Measurements from ENCODE around the gene IKZF4. TPM values are rescaled to one million over a fixed set of nuclear protein-coding genes. Genes with fewer than 3 reads are reported as not detected.

The IKZF4 gene
- total RNA-seq, 1 experiment from 2014 or later: 13.9 TPM

DNA sequence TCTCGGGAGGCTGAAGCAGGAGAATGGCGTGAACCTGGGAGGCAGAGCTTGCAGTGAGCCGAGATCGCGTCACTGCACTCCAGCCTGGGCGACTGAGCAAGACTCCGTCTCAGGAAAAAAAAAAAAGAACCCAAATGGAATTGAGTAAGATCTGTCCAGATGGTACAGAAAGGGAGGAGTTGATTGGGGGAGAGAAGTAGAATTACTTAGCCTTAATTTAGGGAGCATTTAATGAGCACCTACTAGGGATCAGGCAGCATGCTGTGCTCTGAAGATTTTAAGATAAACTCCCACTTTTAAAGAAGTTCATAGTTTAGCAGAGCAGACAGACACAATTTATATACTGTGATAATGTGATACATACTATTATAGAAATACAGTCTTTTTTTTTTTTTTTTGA, 42.5 kb upstream of the IKZF4 start:
- H3K27me3 ChIP-seq (ENCODE audit: insufficient read depth, low read length): no peaks in the 10 kb centered on the region
- peaks cover 14% of the 10 kb centered on the region; the same call in 1 of the 2 replicates for H3K79me2 ChIP-seq (ENCODE audit: insufficient read depth, low read length)
- no peak overlapping the region for H3K4me3 Mint-ChIP-seq
- no CpG with 5 or more reads among the region's 7 CpGs for WGBS (ENCODE audit: extremely low coverage, insufficient read length, low lambda C conversion rate)
- H2BK15ac ChIP-seq (ENCODE audit: low read depth, low read length): no peak overlapping the region
- H2BK120ac ChIP-seq (ENCODE audit: low read depth, low read length, poor library complexity, severe bottlenecking): no peak overlapping the region
- H4K20me1 ChIP-seq (ENCODE audit: control insufficient read depth, insufficient read depth, insufficient read length): no peaks in the 10 kb centered on the region
- H3K14ac ChIP-seq (ENCODE audit: insufficient read depth, low read length): no peak overlapping the region
- no peaks in the 10 kb centered on the region for H3K27me3 Mint-ChIP-seq (ENCODE audit: low read depth)
- no peak overlapping the region for H4K5ac ChIP-seq (ENCODE audit: insufficient read length, low read depth, low read length)
- no peak overlapping the region for H3K27ac ChIP-seq (ENCODE audit: insufficient read length, low read depth, low read length)
- H3K23ac ChIP-seq (ENCODE audit: insufficient read length, low read depth, low read length): no peak overlapping the region
- no peak overlapping the region for H4K8ac ChIP-seq (replicated peaks; ENCODE audit: insufficient read length, low read depth, low read length)
- H3T11ph ChIP-seq (ENCODE audit: low read length): no peak overlapping the region
- no peak overlapping the region for H3K9ac ChIP-seq (ENCODE audit: extremely low read depth, insufficient read length, low read length)
- H3K36me3 Mint-ChIP-seq (ENCODE audit: insufficient read depth in 1 of 3, low read depth in 3 of 3): peaks cover 12 to 49% (median 46%) of the 10 kb centered on the region in 3 experiments; a peak in 6 of 7 replicates
- H3K56ac ChIP-seq (ENCODE audit: insufficient read length, low read depth, low read length): no peak overlapping the region
- peaks cover 5 to 6% of the 10 kb centered on the region in 2 experiments; a peak in 2 of 4 replicates for H3K4me1 Mint-ChIP-seq
- H3K4ac ChIP-seq (ENCODE audit: low read depth, low read length): no peak overlapping the region
- no peak overlapping the region for H4K91ac ChIP-seq (ENCODE audit: insufficient read length, low read depth, low read length)
- no peak overlapping the region for H3K18ac ChIP-seq (ENCODE audit: insufficient read length, low read depth, low read length)
- no peak overlapping the region for H2AK5ac ChIP-seq (ENCODE audit: insufficient read length, low read length)
- peaks cover 3% of the 10 kb centered on the region for H3K23me2 ChIP-seq (ENCODE audit: insufficient read length, low read depth, low read length, poor library complexity, severe bottlenecking)
- no peaks in the 10 kb centered on the region for H3K9me3 Mint-ChIP-seq
- no peaks in the 10 kb centered on the region for H3K9me3 ChIP-seq (ENCODE audit: control insufficient read depth, low read depth, low read length)
- H3K4me1 ChIP-seq (ENCODE audit: insufficient read depth, low read length): no peaks in the 10 kb centered on the region
- no peak overlapping the region for H2AFZ ChIP-seq (ENCODE audit: low read length)
- no peak overlapping the region for H2BK20ac ChIP-seq (ENCODE audit: low read depth, low read length, poor library complexity, severe bottlenecking)
- peaks cover 3% of the 10 kb centered on the region for H3K79me1 ChIP-seq (ENCODE audit: insufficient read depth, low read depth, low read length, poor library complexity, severe bottlenecking)
- no peak for DNase-seq
- H3K4me2 ChIP-seq (ENCODE audit: insufficient read depth, insufficient read length, low read length): no peak overlapping the region
- no peak overlapping the region for H2BK5ac ChIP-seq (ENCODE audit: insufficient read length, low read length)
- TF ChIP-seq, protein P1, sequence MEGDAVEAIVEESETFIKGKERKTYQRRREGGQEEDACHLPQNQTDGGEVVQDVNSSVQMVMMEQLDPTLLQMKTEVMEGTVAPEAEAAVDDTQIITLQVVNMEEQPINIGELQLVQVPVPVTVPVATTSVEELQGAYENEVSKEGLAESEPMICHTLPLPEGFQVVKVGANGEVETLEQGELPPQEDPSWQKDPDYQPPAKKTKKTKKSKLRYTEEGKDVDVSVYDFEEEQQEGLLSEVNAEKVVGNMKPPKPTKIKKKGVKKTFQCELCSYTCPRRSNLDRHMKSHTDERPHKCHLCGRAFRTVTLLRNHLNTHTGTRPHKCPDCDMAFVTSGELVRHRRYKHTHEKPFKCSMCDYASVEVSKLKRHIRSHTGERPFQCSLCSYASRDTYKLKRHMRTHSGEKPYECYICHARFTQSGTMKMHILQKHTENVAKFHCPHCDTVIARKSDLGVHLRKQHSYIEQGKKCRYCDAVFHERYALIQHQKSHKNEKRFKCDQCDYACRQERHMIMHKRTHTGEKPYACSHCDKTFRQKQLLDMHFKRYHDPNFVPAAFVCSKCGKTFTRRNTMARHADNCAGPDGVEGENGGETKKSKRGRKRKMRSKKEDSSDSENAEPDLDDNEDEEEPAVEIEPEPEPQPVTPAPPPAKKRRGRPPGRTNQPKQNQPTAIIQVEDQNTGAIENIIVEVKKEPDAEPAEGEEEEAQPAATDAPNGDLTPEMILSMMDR (conservative IDR thresholded peaks at IDR 0.05): no peak
- no peak overlapping the region for H2BK12ac ChIP-seq (ENCODE audit: insufficient read length, low read depth, low read length)
- H3K27ac Mint-ChIP-seq: peak overlapping the region in 1 of 3 experiments; percentile 5; a peak in 1 of 7 replicates
